DND-41 (cell line): ENCODE data around the gene IL1RL1.

Experiments used
- ATAC-seq: fragments of 200-7000 bp; cut with Tn5 transposase; 3 replicates; pipeline ENCODE4 v1.9.1; 2021; ENCODE audit warnings: low read depth; ENCODE audit not compliant: insufficient read depth
- DNase-seq: peaks from one replicate; pipeline ENCODE4 v3.0.0-alpha.2; 2020
- H2AFZ ChIP-seq: 2 replicates; pipeline ENCODE4 v1.6.0; 2012; ENCODE audit warnings: low read depth, low read length
- H3K27ac ChIP-seq: 2 replicates; pipeline ENCODE4 v1.5.1; 2012; ENCODE audit warnings: low read length, inconsistent platforms
- H3K27me3 ChIP-seq: fragments of 200-600 bp; sonication (generic); 2 replicates; pipeline ENCODE4 v1.6.0; 2012; ENCODE audit warnings: low read length, mild to moderate bottlenecking, inconsistent platforms; ENCODE audit not compliant: insufficient read depth, poor library complexity
- H3K36me3 ChIP-seq: 2 replicates; pipeline ENCODE4 v1.5.1; 2012; ENCODE audit warnings: low read length, inconsistent platforms; ENCODE audit not compliant: insufficient read depth
- H3K4me1 ChIP-seq: 2 replicates; pipeline ENCODE4 v1.5.1; 2012; ENCODE audit warnings: mild to moderate bottlenecking, low read length; ENCODE audit not compliant: insufficient read depth
- H3K4me2 ChIP-seq: 2 replicates; pipeline ENCODE4 v1.6.0; 2012; ENCODE audit warnings: mild to moderate bottlenecking, moderate library complexity, low read length, inconsistent platforms; ENCODE audit not compliant: insufficient read depth
- H3K4me3 ChIP-seq, 2 experiments: fragments of 200-600 bp in 1 of 2; shearing (Covaris generic) in 1 of 2; 2 replicates each; pipeline ENCODE4 v1.5.1; 2012 to 2016; ENCODE audit warnings: inconsistent platforms in 2 of 2, low read length in 2 of 2, mild to moderate bottlenecking in 2 of 2, low read depth in 1 of 2, moderate library complexity in 1 of 2
- H3K79me2 ChIP-seq: 2 replicates; pipeline ENCODE4 v1.6.0; 2012; ENCODE audit warnings: low read length, inconsistent platforms; ENCODE audit not compliant: insufficient read depth
- H3K9ac ChIP-seq: 2 replicates; pipeline ENCODE4 v1.6.0; 2012; ENCODE audit warnings: low read depth, mild to moderate bottlenecking, inconsistent platforms, low read length, moderate library complexity
- H3K9me3 ChIP-seq: 2 replicates; pipeline ENCODE4 v1.5.1; 2012; ENCODE audit warnings: low read length, moderate library complexity, mild to moderate bottlenecking, inconsistent platforms; ENCODE audit not compliant: insufficient read depth, severe bottlenecking
- H4K20me1 ChIP-seq: 2 replicates; pipeline ENCODE4 v1.6.0; 2012; ENCODE audit warnings: low read length; ENCODE audit not compliant: insufficient read depth
- EZH2 ChIP-seq: IDR thresholded peaks from 3 replicates; pipeline ENCODE4 v1.6.1; 2012; ENCODE audit warnings: borderline replicate concordance, low read depth, mild to moderate bottlenecking, moderate library complexity, low read length, inconsistent platforms; ENCODE audit not compliant: severe bottlenecking
- TF ChIP-seq, protein P1 (sequence below): IDR thresholded peaks from 2 replicates; pipeline ENCODE4 v1.5.1; 2012; ENCODE audit warnings: borderline replicate concordance, low read length, moderate library complexity, mild to moderate bottlenecking; ENCODE audit not compliant: poor library complexity, severe bottlenecking; ENCODE audit errors: extremely low read depth

The IL1RL1 gene

DNA sequence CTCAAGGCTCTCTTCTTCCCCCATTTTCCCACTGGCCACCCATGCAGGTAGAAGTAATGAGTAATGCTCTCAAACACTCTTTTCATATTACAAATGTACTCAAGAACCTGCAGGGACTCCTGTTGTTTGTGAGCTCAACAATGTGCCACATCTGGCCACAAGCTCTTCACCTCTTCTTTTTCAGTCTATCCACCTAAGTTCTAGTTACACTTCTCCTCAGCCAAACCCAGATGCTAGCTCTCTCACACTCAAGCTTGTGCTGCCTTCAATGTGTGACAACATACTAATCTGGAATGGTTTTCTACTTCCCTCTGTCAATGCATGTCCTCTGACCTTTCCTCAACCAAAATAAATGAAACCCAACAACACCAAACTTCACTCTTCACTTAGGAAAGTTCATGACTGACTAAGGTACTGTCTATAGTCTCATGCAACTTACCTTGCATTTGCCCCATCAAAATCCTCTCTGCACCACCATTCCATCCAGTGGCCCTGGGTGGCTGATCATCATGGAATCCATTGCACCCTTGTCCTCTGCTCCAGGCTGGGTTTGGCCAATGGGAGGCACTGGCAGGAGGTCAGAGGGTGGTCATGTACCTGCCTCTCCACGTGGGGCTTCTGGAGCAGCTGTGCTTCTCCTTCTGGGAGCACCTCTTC, 38.9 kb downstream of the IL1RL1 start:
- Histone ChIP-seq H3K79me2 (no peaks in the 10 kb centered on the region), H3K4me3 (no peak overlapping the region), H3K9ac (no peak overlapping the region), H3K27me3 (peaks cover 23% of the 10 kb centered on the region), H3K27ac (no peak overlapping the region), H3K4me2 (no peak overlapping the region), H4K20me1 (no peaks in the 10 kb centered on the region), H3K36me3 (no peaks in the 10 kb centered on the region), H3K4me1 (peaks cover 4% of the 10 kb centered on the region), H3K9me3 (no peaks in the 10 kb centered on the region), H2AFZ (no peak overlapping the region)
- TF ChIP-seq EZH2 = no peak
- TF ChIP-seq, protein P1, sequence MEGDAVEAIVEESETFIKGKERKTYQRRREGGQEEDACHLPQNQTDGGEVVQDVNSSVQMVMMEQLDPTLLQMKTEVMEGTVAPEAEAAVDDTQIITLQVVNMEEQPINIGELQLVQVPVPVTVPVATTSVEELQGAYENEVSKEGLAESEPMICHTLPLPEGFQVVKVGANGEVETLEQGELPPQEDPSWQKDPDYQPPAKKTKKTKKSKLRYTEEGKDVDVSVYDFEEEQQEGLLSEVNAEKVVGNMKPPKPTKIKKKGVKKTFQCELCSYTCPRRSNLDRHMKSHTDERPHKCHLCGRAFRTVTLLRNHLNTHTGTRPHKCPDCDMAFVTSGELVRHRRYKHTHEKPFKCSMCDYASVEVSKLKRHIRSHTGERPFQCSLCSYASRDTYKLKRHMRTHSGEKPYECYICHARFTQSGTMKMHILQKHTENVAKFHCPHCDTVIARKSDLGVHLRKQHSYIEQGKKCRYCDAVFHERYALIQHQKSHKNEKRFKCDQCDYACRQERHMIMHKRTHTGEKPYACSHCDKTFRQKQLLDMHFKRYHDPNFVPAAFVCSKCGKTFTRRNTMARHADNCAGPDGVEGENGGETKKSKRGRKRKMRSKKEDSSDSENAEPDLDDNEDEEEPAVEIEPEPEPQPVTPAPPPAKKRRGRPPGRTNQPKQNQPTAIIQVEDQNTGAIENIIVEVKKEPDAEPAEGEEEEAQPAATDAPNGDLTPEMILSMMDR = no peak
- no peak for DNase-seq
- no peak for ATAC-seq

DNA sequence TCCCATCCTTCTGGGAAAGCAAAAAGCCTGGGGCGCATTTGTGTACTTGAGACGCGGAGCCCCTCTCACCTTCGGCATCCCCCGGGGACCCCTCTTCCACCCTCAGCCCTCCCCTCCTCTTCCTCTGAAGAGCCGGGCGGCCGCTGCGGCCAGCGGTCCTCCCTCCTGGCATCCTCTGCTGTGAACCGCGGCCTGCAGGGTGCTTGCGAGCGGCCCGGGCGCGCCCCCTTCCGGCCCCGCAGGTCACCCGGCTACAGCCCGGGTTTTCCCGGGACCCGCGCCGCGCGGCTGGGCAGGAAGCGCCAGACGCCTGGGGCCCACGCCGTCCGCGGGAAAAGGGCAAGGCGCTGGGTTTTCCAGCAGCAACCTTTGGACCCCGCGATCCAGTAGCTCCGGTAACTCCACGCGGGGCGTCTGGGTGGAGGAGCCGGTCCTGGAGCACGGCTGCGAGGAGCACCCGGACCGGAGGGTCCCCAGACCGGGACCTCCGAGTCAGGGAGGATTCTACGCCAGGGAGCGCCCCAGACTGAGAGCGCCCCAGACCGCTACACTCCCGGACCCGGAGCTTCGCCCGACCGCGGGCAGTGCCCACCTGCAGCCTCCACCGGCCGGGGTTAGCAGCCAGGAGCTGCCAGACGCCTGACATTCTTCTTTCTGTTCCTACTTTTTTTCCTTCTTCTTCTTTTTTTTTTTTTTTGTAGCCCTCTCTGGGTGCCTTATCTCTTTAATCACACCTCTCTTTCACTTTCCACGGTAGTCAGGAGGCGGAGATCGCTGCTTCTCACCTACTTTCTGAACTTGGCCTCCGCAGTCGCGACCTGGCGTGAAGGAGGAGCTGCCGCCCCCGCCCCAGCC, 44.4 kb downstream of the IL1RL1 start, which contains the start of gene IL18R1:
Gene IL18R1 (plus strand): TSS at position 271 of the 855 bp plus-strand sequence. CDS start 6,865 bp downstream, outside the sequence.
- H3K36me3 ChIP-seq = no peaks in the 10 kb centered on the region
- peak; percentile 59 for DNase-seq
- H4K20me1 ChIP-seq = no peaks in the 10 kb centered on the region
- H3K27me3 ChIP-seq = peaks cover 40% of the 10 kb centered on the region
- peaks cover 14% of the 10 kb centered on the region for H3K4me1 ChIP-seq
- H3K79me2 ChIP-seq = no peaks in the 10 kb centered on the region
- peak within 1 kb of the TSS; percentile 70 for H2AFZ ChIP-seq
- H3K4me3 ChIP-seq = peak within 1 kb of the TSS in 1 of 2 experiments; percentile 52; a peak in 3 of 4 replicates
- no peaks in the 10 kb centered on the region for H3K9me3 ChIP-seq
- H3K4me2 ChIP-seq = peak within 1 kb of the TSS; percentile 86
- TF ChIP-seq, protein P1 = peak; percentile 77
- TF ChIP-seq EZH2 = peak; percentile 72
- ATAC-seq = peak; percentile 97
- peak within 1 kb of the TSS; percentile 40; the same call in 1 of the 2 replicates for H3K9ac ChIP-seq
- no peak within 1 kb of the TSS for H3K27ac ChIP-seq

GRCh38 chr2:102356381-102356712, 45.0 kb downstream of the IL1RL1 start:
- no peaks in the 10 kb centered on the region for H3K36me3 ChIP-seq
- DNase-seq = no peak
- H3K4me2 ChIP-seq = peak overlapping the region; percentile 86; the same call in 1 of the 2 replicates
- H3K27ac ChIP-seq = no peak overlapping the region
- H3K9ac ChIP-seq = no peak overlapping the region
- no peak for ATAC-seq
- H3K4me1 ChIP-seq = peaks cover 14% of the 10 kb centered on the region
- H4K20me1 ChIP-seq = no peaks in the 10 kb centered on the region
- no peak overlapping the region for H3K4me3 ChIP-seq
- peaks cover 40% of the 10 kb centered on the region for H3K27me3 ChIP-seq
- TF ChIP-seq EZH2 = no peak
- TF ChIP-seq, protein P1 = no peak
- H3K9me3 ChIP-seq = no peaks in the 10 kb centered on the region
- no peaks in the 10 kb centered on the region for H3K79me2 ChIP-seq
- H2AFZ ChIP-seq = no peak overlapping the region
